SK-N-SH (cell line): ENCODE measurements around the gene THSD7B. TPM values are rescaled to one million over a fixed set of nuclear protein-coding genes. Genes with fewer than 3 reads are reported as not detected.

Experiments used
- CTCF ChIA-PET: fragments of 300-600, 350-600 bp; formaldehyde crosslinking; extraction: SDS; loops from one replicate; lab custom pipeline; 2021; lab: Yijun Ruan, JAX
- POLR2A ChIA-PET: fragments of 350-600 bp; sonication (Branson Sonifier 250); formaldehyde crosslinking; extraction: SDS; loops from one replicate; lab custom pipeline; 2020; ENCODE audit warnings: antibody characterized with exemption, inconsistent platforms; lab: Yijun Ruan, JAX
- DNase-seq: peaks from one replicate; pipeline ENCODE4 v3.0.0; 2012
- H2AFZ ChIP-seq: fragments of 200-600 bp; sonication (generic); 2 replicates; pipeline ENCODE4 v1.8.1; 2016; ENCODE audit warnings: antibody characterized with exemption, mild to moderate bottlenecking, low read depth
- H3F3A ChIP-seq: fragments of 200-600 bp; sonication (generic); replicated peaks from 2 replicates; pipeline ENCODE3; 2016; ENCODE audit warnings: antibody characterized with exemption, mild to moderate bottlenecking; ENCODE audit not compliant: insufficient read depth
- H3K27ac ChIP-seq, 2 experiments: fragments of 200-500 bp in 1 of 2; fragments of 200-600 bp in 1 of 2; sonication (Bioruptor generic) in 1 of 2; sonication (generic), shearing (Covaris generic) in 1 of 2; 2 replicates each; pipeline versions ENCODE4 v1.5.1 to v1.6.1; 2014 to 2016; ENCODE audit warnings: low read depth in 2 of 2, inconsistent platforms in 1 of 2, low read length in 1 of 2, mild to moderate bottlenecking in 1 of 2, mixed read lengths in 1 of 2
- H3K27me3 ChIP-seq: fragments of 200-600 bp; sonication (generic), shearing (Covaris generic); 2 replicates; pipeline ENCODE4 v1.6.1; 2016; ENCODE audit warnings: mixed run types; ENCODE audit not compliant: insufficient read depth
- H3K36me3 ChIP-seq, 2 experiments: fragments of 200-500 bp in 1 of 2; fragments of 200-600 bp in 1 of 2; sonication (Bioruptor generic) in 1 of 2; sonication (generic) in 1 of 2; replicated peaks in 1 of 2; 2 replicates each; pipeline versions ENCODE3 to v1.5.1; 2014 to 2016; ENCODE audit warnings: low read length in 1 of 2, mild to moderate bottlenecking in 1 of 2; ENCODE audit not compliant: insufficient read depth in 2 of 2, control insufficient read depth in 1 of 2
- H3K4me1 ChIP-seq, 2 experiments: fragments of 200-500 bp in 1 of 2; fragments of 200-600 bp in 1 of 2; sonication (Bioruptor generic) in 1 of 2; sonication (generic), shearing (Covaris generic) in 1 of 2; 2 replicates each; pipeline versions ENCODE4 v1.5.1 to v1.6.1; 2014 to 2016; ENCODE audit warnings: low read depth in 1 of 2, low read length in 1 of 2, mixed run types in 1 of 2; ENCODE audit not compliant: insufficient read depth in 2 of 2, control insufficient read depth in 1 of 2
- H3K4me2 ChIP-seq: fragments of 200-600 bp; sonication (generic), shearing (Covaris generic); 2 replicates; pipeline ENCODE4 v1.6.1; 2017; ENCODE audit warnings: mixed run types
- H3K4me3 ChIP-seq, 2 experiments: fragments of 200-500 bp in 1 of 2; fragments of 200-600 bp in 1 of 2; sonication (Bioruptor generic) in 1 of 2; sonication (generic), shearing (Covaris generic) in 1 of 2; 2 replicates each; pipeline versions ENCODE4 v1.5.1 to v1.8.1; 2014 to 2016; ENCODE audit warnings: low read depth in 2 of 2, inconsistent platforms in 1 of 2, low read length in 1 of 2, mild to moderate bottlenecking in 1 of 2, mixed read lengths in 1 of 2, moderate library complexity in 1 of 2
- H3K79me2 ChIP-seq: fragments of 200-600 bp; sonication (generic); 2 replicates; pipeline ENCODE4 v1.8.1; 2017; ENCODE audit warnings: mild to moderate bottlenecking; ENCODE audit not compliant: insufficient read depth
- H3K9ac ChIP-seq: fragments of 200-600 bp; sonication (generic); 2 replicates; pipeline ENCODE4 v1.6.1; 2017; ENCODE audit warnings: mixed run types
- H3K9me2 ChIP-seq: fragments of 200-600 bp; sonication (generic); 2 replicates; pipeline ENCODE4 v1.6.1; 2017; ENCODE audit warnings: mixed run types
- H3K9me3 ChIP-seq: fragments of 200-600 bp; sonication (generic); 2 replicates; pipeline ENCODE4 v1.6.1; 2017; ENCODE audit warnings: mixed run types, mild to moderate bottlenecking, moderate library complexity
- H4K20me1 ChIP-seq: fragments of 200-600 bp; sonication (generic); 2 replicates; pipeline ENCODE4 v1.6.1; 2017; ENCODE audit warnings: mild to moderate bottlenecking, mixed run types; ENCODE audit not compliant: insufficient read depth
- CHD2 ChIP-seq: fragments of 150-350 bp; IDR thresholded peaks from 2 replicates; pipeline ENCODE4 v1.6.1; 2018; ENCODE audit warnings: low read length; ENCODE audit not compliant: partially characterized antibody
- ELF1 ChIP-seq: IDR thresholded peaks from 2 replicates; pipeline ENCODE4 v1.4.0; 2012
- EP300 ChIP-seq, 2 experiments: IDR thresholded peaks; 2 replicates each; pipeline versions ENCODE4 v1.4.0 to v1.6.1; 2012; ENCODE audit warnings: borderline replicate concordance in 1 of 2, low read depth in 1 of 2, low read length in 1 of 2
- EZH2phosphoT487 ChIP-seq: fragments of 200-600 bp; sonication (generic); IDR thresholded peaks from 2 replicates; pipeline ENCODE4 v1.6.1; 2017; ENCODE audit warnings: low read depth, mixed run types, mild to moderate bottlenecking, antibody characterized with exemption, moderate library complexity, borderline replicate concordance
- GABPA ChIP-seq: IDR thresholded peaks from 2 replicates; pipeline ENCODE4 v1.4.0; 2012; ENCODE audit warnings: low read depth, mild to moderate bottlenecking
- GATA2 ChIP-seq: sonication (generic); formaldehyde crosslinking; IDR thresholded peaks from 2 replicates; pipeline ENCODE4 v1.5.0; 2020; ENCODE audit warnings: mild to moderate bottlenecking, missing genetic modification reagents
- JUND ChIP-seq: IDR thresholded peaks from 2 replicates; pipeline ENCODE4 v1.4.0; 2012
- MEF2A ChIP-seq: IDR thresholded peaks from 2 replicates; pipeline ENCODE4 v1.4.0; 2012; ENCODE audit warnings: low read depth, borderline replicate concordance
- NFIC ChIP-seq: IDR thresholded peaks from 2 replicates; pipeline ENCODE4 v1.4.0; 2012; ENCODE audit warnings: borderline replicate concordance
- NRF1 ChIP-seq: IDR thresholded peaks from 2 replicates; pipeline ENCODE4 v1.6.1; 2012; ENCODE audit warnings: low read depth, mild to moderate bottlenecking, low read length
- PBX3 ChIP-seq: IDR thresholded peaks from 2 replicates; pipeline ENCODE4; 2012
- POLR2AphosphoS5 ChIP-seq: IDR thresholded peaks from 2 replicates; pipeline ENCODE4 v1.6.1; 2012; ENCODE audit warnings: low read depth, low read length
- RAD21 ChIP-seq: IDR thresholded peaks from 2 replicates; pipeline ENCODE4 v1.6.1; 2012; ENCODE audit warnings: mild to moderate bottlenecking, low read length
- RFX5 ChIP-seq: IDR thresholded peaks from 2 replicates; pipeline ENCODE4 v1.6.1; 2012; ENCODE audit warnings: mild to moderate bottlenecking, improper control_type of control experiment, low read length
- SIN3A ChIP-seq: IDR thresholded peaks from 2 replicates; pipeline ENCODE4 v1.6.1; 2012; ENCODE audit warnings: low read depth, mild to moderate bottlenecking, low read length, moderate library complexity, borderline replicate concordance
- SMC3 ChIP-seq: IDR thresholded peaks from 2 replicates; pipeline ENCODE4 v1.6.1; 2012; ENCODE audit warnings: low read depth, low read length, improper control_type of control experiment
- TAF1 ChIP-seq: IDR thresholded peaks from 2 replicates; pipeline ENCODE4 v1.6.1; 2012; ENCODE audit warnings: low read depth, mild to moderate bottlenecking, low read length, moderate library complexity, borderline replicate concordance
- TEAD4 ChIP-seq: IDR thresholded peaks from 2 replicates; pipeline ENCODE4 v1.4.0; 2012; ENCODE audit warnings: mild to moderate bottlenecking, borderline replicate concordance; ENCODE audit not compliant: insufficient read depth
- WGBS: methylation state at CpG from one replicate; pipeline ENCODE4 v1.1.6; 2017; ENCODE audit warnings: low lambda C conversion rate; 5-methylcytosine and 5-hydroxymethylcytosine counted together
- polyA plus RNA-seq, 3 experiments: library from polyadenylated mRNA; depleted of rRNA; stranded (reverse); fragments of >200 nt; gene quantifications; 2 replicates each; pipeline ENCODE4 v1.2.3, GENCODE V29; 2012
- TF ChIP-seq, protein P1 (sequence below): IDR thresholded peaks from 2 replicates; pipeline ENCODE4 v1.4.0; 2012; ENCODE audit warnings: low read depth, borderline replicate concordance

Gene THSD7B
- polyA plus RNA-seq, 1 of the 3 experiments (the other 2 are of a cell fraction), result not detected

GRCh38 chr2:136986605-136987221 lies 221.4 kb downstream of the THSD7B start (continued):
- TF ChIP-seq POLR2AphosphoS5 (no peak), NRF1 (no peak), EZH2phosphoT487 (no peak), RFX5 (no peak)
- TF ChIP-seq, all 33 proteins: peak for 0

GRCh38 chr2:136990316-136990715 lies 225.0 kb downstream of the THSD7B start:
- Histone ChIP-seq H3K4me2 (no peak overlapping the region), H3K9ac (no peak overlapping the region), H3K9me3 (no peaks in the 10 kb centered on the region), H3K4me1 (no peaks in the 10 kb centered on the region), H3K79me2 (no peaks in the 10 kb centered on the region), H4K20me1 (no peaks in the 10 kb centered on the region), H3K36me3 (no peaks in the 10 kb centered on the region), H3K4me3 (no peak overlapping the region), H3K27ac (no peak overlapping the region), H3K27me3 (no peaks in the 10 kb centered on the region), H3F3A (no peaks in the 10 kb centered on the region)
- ChIA-PET POLR2A (no interaction called here), CTCF (no interaction called here)
- DNase-seq, result no peak
- no peak for TF ChIP-seq EP300 (IDR thresholded peaks at IDR 0.05; ENCODE audit: borderline replicate concordance in 1 of 2, low read depth in 1 of 2, low read length in 1 of 2)
- TF ChIP-seq GABPA, result no peak
- TF ChIP-seq SMC3, result no peak
- TF ChIP-seq RAD21, result no peak
- TF ChIP-seq ELF1, result no peak
- no peak for TF ChIP-seq TEAD4
- TF ChIP-seq, protein P1, sequence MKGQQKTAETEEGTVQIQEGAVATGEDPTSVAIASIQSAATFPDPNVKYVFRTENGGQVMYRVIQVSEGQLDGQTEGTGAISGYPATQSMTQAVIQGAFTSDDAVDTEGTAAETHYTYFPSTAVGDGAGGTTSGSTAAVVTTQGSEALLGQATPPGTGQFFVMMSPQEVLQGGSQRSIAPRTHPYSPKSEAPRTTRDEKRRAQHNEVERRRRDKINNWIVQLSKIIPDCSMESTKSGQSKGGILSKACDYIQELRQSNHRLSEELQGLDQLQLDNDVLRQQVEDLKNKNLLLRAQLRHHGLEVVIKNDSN, result no peak
- TF ChIP-seq SIN3A, result no peak
- no peak for TF ChIP-seq PBX3
- TF ChIP-seq CHD2, result no peak
- no peak for TF ChIP-seq JUND
- TF ChIP-seq GATA2 (CRISPR knock-in tag), result no peak
- TF ChIP-seq MEF2A, result no peak
- TF ChIP-seq TAF1, result no peak
- no peak for TF ChIP-seq NFIC
- TF ChIP-seq, all 33 proteins: peak for 0
- Histone ChIP-seq H2AFZ (no peak overlapping the region), H3K9me2 (no peaks in the 10 kb centered on the region)
- 11% methylated on average over 4 of the region's 4 CpGs for WGBS
